ENCODE measurements around the gene TTLL7.
A peak's percentile ranks its signal among the peaks of the same experiment; 100 is the strongest.

TTLL7 gene

DNA sequence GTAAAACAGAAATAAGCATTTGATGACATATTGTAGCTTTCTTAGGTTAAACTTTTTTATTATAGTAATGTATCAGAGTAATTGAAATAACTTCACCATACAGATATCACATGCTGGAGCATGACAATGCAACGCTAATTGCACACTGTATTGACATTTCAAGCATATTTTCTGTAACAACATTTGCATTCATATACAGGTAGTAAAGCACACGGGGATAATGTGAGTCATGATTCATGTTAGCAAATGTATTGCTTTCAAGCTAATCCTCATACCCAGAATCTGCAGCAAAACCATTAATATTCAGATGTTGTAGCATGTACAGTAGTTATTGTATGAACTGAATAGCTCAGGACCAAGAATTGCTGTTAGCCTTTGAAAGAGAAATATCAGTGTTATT lies 133.9 kb downstream of the TTLL7 start:
- DNase-seq (ENCODE audit: low spot score): no peak

DNA sequence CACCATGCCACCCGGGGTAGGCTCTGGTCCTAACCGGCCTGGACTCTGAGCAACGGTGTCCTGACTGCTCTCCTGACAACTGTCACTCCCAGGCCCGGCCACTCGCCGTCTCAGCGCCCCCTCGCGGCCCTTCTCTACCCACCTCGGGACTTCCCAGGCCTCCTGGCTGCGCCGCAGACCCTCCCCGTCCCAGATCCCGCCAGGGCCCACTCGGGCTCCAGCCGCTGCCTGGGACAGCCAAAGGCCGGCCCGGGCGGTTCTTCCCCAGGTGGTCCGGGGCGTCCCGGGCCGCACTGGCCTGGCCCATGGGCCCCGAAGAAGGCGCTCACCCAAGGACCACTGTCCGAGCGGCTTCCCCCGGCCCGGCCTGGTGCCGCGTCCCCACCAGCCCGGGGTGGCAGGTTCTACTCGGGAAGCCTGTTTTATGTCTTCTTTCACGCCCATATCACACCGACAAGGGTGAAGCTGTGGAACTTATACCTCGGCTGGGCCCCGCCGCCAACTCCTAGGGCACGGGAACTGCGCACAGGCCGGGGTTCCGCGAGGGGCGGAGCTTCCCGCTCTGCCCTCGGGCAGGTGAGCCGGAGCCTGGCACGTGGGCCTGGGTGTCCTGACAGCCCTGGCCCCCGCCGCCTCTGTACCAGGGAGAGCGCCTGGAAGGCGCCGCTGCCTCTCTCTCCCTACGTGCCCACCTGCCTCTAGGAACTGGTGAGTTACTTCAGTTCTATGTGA lies 138.3 kb downstream of the TTLL7 start:
- DNase-seq (ENCODE audit: low spot score): no peak

- DNase-seq (ENCODE audit: low spot score): no peak
Measured at GRCh38 chr1:83857716-83858115, 141.2 kb downstream of the TTLL7 start.

GRCh38 chr1:83857103-83857502 lies 141.8 kb downstream of the TTLL7 start:
- DNase-seq (ENCODE audit: low spot score): peak; percentile 48

- DNase-seq (ENCODE audit: low spot score): no peak
Measured at GRCh38 chr1:83856381-83856780, 142.6 kb downstream of the TTLL7 start.

DNA sequence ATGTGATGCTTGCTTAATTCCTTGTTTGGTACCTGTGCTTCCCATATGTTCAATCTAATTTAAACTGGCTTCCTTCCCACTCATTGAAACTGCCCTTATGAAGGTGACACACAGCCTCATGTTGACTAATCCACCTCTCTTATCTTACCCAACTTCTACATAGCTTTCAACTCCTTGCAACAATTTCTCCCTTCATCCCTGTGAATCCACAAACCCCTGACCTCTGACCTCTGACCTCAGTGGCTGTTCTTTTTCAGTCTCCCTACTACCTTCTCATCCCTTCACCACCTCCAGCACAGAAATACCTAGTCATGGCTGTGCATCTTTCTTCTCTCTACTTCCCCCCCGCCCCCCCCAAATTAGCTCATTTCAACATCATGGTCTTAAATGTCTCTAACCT lies 144.5 kb downstream of the TTLL7 start:
- DNase-seq (ENCODE audit: low spot score): no peak

DNA sequence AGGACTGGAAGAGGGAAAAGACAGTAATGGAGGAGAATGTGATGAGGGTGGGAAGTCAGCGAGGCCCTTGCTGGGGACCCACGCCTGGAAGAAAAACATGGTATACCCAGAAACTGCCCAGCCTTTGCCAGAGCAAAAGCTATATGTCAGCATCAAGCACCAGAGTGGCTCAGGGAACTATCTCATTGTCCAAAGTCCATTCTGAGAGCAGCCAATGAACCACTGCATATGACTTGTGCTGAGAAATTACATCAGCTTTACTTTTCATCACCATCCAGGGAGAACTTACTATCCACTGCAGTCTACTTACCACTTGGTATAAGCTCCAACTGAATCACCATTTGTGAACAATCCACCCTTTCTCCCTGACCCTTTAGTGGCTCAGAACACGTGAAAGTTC lies 148.1 kb downstream of the TTLL7 start:
- no peak for DNase-seq (ENCODE audit: low spot score)

GRCh38 chr1:83849191-83850061 lies 149.5 kb downstream of the TTLL7 start:
- no peak for DNase-seq (ENCODE audit: low spot score)

GRCh38 chr1:83846138-83846537 lies 152.8 kb downstream of the TTLL7 start:
- no peak for DNase-seq (ENCODE audit: low spot score)

DNA sequence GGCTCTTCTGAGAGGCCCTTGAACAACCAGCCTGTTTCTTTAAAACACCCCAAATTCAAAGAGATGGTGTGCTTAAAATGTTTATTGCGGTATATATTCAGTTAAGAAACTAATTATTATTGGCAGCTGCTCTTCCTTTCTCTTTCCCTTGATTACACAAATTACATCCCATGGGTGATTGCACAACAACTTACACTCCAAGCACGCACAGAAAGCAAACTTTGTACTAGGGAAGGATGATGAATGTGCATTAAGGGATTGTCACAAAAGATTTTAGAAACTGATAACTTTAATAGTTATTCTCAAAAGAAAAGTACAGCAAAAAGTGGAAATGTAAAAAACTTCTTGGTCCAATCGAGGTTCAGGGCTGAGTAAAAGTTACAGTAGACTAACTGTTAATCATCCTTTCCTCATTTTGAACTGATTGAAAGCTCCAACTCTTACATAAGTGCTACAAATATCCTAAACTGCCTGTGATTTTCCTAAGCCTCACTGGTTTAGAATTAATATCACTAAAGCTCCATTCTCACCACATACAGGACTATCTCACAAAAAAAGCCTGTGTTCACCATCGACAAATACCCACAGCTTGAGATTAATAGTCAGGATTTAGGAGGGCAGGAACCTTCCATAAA lies 153.4 kb downstream of the TTLL7 start:
- DNase-seq (ENCODE audit: low spot score): peak; percentile 29

GRCh38 chr1:83844546-83844945 lies 154.4 kb downstream of the TTLL7 start:
- DNase-seq (ENCODE audit: low spot score): no peak

DNA sequence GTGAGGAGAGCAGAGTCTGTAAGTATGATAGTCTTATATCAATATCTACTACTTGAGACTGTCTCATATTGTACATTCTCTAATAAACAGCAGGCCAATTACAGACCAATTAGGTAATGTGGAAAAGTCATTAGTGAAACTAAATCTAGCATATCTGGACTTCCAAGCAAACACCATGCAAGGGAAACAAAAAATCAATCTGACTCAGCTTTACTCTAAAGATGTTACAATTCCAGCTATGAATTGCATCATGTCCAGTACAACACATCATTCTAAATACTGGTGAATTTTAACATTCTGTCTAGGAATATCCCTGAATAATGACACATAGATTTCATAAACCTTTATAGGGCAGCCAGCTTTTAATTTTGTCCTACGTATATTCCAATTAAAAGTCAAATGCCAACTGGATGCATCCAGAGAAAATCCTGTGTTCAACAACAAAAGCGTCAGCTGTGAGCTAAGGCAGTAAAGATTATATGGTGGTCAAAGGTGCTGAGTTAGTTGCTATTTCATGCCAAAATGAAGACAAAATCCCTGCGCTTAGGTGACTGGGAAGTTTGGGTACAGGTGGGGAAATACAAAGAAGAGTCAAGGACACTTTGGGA lies 159.3 kb downstream of the TTLL7 start:
- DNase-seq (ENCODE audit: low spot score): peak; percentile 36

DNA sequence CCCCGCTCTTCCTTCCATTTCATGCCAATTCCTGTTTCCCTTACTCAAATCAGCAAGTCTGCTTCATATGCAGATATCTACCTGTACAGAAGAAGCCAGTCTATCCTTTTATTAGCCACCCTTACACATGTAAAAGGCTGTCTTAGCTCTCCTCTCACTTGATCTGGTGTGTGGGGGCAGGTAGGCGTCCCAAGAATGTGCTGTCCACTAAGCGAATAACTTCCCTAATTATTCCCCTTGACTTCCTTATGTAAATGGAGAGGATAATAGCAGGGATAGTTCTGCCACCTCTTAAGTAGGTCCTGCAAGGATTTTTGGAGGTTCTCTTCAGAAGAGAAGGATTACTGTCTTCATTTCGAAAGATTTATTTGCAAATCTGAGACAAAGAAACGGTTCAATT lies 160.4 kb downstream of the TTLL7 start:
- DNase-seq (ENCODE audit: low spot score): no peak

DNA sequence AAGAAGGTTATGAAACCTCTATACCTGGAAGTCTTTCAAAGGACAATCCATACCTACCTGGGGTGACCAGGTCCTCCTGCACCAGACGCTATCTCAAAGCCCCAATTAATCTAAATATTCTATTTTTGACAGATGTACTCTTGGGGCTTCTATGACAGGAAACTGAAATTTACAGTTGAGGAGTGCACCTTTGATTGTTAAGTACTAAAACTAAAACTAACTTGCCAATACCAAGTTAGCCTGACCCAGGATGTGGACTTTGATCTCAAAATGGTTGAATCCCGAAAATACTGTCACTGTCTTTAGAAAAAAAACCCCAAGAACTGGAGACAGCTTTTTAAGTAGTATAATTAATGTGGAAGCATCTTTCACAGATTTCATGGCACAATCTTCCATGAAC lies 162.4 kb downstream of the TTLL7 start:
- DNase-seq (ENCODE audit: low spot score): no peak

- no peak for DNase-seq (ENCODE audit: low spot score)
Measured at GRCh38 chr1:83834621-83835264, 164.2 kb downstream of the TTLL7 start.

GRCh38 chr1:83832194-83832593 lies 166.7 kb downstream of the TTLL7 start:
- DNase-seq (ENCODE audit: low spot score): no peak

DNA sequence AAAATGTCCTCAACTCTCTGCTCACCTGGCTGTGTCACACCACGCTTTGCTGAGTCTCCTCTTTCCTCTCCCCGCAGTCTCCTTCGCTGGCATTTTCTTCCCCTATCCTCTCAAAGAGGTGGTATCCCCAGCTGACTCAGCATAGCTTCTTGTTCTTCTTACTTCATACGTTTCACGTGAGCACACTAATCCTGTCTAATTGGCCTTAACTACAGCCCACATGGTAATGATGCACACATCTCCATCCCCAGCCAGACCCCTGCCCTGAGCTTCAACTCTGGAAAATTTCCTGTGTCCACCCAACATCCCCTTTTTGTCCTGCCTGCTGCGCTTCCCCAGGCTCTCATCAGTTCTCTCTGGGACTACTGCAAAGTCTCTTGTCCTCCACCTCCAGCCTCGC lies 169.8 kb downstream of the TTLL7 start:
- DNase-seq (ENCODE audit: low spot score): no peak

DNA sequence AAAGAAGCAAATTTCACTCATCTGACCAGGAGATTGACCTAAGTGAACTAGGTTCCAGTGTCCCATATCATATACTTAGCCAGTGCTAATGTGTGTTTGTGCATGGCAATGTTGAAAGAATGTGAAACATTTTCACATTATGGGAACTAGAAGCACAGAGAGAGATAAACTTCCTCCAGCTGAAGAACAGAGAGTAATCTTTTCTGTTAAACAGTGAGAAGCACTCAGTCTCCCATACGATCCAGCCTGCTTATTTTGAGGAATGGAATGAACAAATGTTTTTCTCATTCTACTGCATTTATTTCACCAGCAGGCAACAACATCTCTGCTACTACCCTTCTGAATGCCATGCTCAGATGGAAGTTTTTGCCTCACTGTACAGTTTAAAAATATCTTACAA lies 170.5 kb downstream of the TTLL7 start:
- no peak for DNase-seq (ENCODE audit: low spot score)

- DNase-seq (ENCODE audit: low spot score): no peak
Measured at GRCh38 chr1:83827741-83828140, 171.2 kb downstream of the TTLL7 start.

DNA sequence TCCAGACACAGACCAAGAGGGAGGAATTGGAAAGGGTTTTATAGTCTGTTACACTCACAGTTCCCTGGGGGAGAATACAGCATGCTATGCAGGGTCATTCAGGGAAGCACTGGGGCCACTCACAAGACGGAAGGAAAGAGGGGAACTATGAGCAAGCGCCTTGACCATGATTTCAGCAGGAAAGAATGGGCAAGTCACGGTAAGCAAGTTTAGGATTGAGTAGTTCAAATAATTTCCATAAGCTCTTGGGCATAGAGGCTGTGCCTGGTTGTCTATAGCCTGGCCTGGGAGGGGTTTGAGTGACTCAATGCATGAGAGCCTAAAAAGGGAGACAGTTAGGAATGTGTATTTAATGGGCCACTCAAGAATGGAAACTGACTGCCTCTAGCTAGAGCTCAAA lies 176.7 kb downstream of the TTLL7 start:
- DNase-seq (ENCODE audit: low spot score): peak; percentile 5

GRCh38 chr1:83819436-83819835 lies 179.5 kb downstream of the TTLL7 start:
- DNase-seq (ENCODE audit: low spot score): no peak

GRCh38 chr1:83818916-83819315 lies 180.0 kb downstream of the TTLL7 start:
- DNase-seq (ENCODE audit: low spot score): no peak
